HT1080 (cell line): ENCODE measurements around the gene BACH2. TPM values are rescaled to one million over a fixed set of nuclear protein-coding genes. Genes with fewer than 3 reads are reported as not detected.
A peak's percentile ranks its signal among the peaks of the same experiment; 100 is the strongest.
"Not testable (repeated sequence)": the region's sequence is repeated elsewhere in the genome, so short reads cannot be mapped to it uniquely, and the experiment has no call there.

Source experiments
- DNase-seq: peaks from one replicate; pipeline ENCODE4 v3.0.0-alpha.2; 2015; ENCODE audit warnings: low read depth
- total RNA-seq: library from RNA; depleted of rRNA; stranded (reverse); fragments of >200 nt; shearing (Covaris generic); gene quantifications from 2 replicates; pipeline ENCODE4 v1.2.3, GENCODE V29; 2014

Gene BACH2
- total RNA-seq, 1 experiment from 2014 or later, result 0.87 TPM

DNA sequence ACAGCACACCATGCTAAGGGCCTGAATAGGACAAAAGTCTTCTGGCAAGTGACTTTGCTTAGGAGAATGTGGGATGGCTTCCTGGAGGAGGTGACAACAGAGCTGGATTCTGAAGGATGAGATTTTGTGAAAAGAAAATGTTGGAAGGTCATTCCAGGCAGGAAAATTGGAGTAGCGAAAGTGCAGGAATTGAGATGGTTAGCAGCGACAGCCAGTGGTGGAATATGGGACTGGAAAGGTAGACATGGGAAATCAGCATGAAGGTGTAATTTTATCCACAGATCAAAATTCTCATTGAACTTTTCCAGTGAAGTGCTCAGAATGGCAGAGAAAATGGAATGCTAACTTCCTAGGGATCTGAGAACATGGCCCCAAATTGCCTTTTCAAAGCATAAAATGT lies 5.7 kb upstream of the BACH2 start:
- no peak for DNase-seq

DNA sequence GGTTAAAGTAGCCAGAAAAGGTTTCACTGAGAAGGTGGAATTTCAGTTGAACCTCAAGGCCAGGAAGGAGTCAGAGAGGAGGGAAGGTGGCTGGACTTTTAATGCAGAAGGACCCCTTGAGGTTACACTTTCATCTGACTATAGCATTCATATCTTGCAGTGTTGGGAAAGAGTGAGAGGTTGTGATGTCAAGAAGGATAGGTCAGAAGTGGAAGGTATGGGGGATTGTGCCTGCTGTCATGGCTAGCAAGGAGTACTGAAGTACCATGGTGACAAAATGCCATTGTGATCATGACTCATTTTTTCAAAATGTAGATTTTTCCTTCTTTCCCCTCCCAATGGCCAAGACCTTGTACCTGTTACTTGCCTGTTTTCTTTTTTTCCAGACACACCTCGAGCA lies 5.2 kb upstream of the BACH2 start:
- DNase-seq, result no peak

DNA sequence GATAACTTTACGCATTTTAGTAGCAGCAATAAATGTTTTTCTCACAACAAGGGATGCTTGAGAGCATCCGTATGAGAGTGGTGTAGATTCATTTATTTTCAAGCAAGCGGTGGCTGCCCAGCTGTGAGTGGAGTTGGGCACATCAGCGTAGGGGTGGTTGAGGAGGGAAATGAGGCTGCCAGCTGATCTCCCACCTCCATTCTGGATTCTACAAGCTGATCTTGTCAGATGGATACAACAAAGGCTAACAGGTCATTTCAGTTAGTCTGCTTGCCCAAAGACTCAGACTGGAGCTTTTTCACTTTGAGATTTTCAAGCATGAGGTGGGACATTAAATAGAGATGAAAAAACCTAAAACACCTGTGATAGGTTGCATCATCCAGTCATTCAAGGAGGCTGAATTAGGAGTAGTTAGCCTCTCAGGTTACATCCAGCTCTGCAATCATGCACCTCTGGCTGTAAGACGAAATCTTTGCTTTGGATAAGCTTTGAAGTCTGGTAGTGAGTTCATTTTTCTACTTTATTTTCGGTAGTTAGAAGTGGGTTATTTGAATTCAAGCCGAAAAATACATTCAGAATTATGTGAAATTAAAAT lies 1.9 kb upstream of the BACH2 start:
- no peak for DNase-seq

DNA sequence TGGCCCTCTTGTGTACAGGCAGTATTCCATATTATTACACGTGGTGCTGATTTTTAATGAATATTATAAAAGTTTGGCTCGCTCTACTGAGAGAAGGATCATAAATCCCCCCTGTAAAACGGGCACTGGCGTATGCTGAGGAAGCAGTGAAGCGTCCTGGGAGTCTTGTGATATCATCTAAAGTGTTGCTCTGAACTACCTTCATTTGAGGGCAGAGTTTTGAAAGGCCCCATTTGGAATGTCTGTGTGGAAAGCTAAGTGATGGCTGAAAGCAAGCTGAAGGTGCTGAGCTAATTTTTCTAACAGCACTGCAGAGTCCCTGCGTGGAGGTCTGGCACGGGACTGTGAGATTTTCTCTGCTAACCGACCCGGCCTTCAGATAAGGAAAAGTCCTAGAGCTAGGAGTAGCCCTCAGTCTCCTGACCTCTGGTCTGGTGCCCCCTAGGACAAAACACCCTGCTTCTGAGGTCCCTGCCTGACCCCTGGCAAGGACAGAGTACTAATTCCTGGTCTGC lies 1.3 kb upstream of the BACH2 start:
- no peak for DNase-seq

DNA sequence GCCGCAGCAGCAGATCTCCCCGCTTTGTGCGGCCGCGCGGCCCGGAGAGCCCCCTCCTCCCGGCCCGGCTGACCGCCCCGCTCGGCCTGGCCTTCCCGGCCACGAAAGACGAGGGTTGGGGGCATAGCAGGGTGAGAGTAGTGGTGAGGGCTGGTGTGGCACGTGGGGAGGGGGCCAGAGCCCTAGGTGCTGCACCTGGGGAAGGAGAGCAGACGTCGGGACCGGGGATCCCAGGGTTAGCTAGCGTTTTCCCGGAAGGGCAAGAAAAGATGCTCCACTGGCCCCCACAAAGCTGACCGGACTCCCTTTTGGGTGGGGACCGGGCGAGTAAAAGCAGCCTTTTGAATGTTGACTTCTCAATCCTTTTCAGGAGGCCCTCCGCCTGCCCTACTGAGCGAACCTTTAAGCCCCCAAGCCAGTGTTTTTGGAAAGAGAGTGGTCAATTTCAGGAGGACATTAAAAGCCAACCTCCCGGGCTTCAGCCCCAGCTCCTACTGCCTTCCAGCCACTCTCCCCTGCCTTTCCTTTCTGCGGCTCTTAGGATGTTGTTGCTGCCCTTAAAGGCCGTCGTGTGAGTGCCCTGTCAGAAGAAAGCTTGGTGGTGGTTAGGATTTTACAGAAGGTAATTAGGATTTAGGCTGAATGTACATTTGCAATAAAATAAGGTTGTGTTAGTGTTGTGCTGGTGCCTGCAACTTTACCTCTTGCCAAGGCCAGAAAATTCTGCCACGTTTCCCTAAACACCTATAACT lies 648 bp upstream of the BACH2 start:
- DNase-seq, result no peak

DNA sequence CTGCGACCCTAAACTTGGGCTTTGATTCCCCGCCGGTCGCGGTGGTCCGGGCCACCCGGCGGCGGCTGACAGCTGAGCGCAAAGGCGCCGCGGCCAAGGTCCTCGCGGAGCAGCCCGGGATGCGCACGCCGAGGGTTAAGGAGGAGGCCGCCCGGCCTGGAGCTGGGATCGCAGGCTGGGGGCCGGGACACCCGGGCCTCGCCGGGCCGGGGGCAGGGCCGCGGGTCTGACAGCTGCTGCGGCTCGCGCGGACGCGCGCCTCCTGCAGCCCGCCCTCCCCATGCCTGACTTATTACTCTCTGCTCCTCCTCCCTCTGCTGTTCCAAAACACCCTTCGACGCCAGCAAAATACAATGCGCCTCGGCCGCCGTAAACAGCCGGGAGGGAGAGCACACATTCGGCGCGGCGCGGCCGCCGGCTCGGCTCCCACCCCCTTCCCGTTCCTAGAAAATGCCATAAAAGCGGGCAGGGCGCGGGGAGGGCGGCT lies 746 bp downstream of the BACH2 start:
- peak; percentile 62 for DNase-seq

DNA sequence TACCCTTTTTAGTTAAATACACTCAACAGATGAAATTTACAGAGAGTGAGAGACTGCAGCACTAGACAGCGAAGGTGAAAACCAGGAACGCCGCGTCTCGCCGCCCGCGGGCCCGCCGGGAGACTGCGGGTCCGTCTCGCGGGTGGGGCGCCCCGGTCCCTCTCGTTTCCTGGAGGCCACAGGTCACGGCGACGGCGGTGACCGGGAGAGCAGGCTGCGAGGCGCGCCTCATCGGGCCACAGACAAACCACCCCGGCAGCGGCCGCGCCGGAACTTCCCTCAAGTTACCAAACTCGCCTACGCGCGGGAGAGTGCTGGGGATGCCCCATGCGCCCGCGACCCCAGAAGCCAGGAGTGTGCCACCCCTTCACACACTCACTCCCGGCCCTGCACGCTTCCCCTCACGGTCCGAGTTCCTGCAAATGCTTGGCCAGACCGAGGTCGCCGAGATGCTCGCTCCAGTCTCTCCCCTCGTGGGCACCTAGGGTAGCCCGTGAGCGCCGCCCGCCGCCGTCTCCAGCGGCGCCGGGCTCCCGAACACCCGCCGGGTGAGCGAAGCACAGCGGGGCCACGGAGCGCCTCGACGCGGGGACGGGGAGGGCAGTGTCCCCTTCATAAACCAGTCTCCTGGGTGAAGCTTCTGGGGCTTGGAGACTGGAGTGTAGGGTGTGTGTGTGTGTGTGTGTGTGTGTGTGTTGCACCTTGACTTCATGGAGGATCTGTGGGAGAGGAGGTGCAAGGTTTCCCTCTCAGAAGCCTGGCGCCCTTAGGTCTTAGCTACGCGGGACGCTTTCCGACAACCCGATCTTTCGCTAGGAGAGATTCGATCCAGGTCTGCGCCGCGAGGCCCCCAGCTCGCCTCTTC lies 1.4 kb downstream of the BACH2 start:
- DNase-seq, result peak; percentile 21

DNA sequence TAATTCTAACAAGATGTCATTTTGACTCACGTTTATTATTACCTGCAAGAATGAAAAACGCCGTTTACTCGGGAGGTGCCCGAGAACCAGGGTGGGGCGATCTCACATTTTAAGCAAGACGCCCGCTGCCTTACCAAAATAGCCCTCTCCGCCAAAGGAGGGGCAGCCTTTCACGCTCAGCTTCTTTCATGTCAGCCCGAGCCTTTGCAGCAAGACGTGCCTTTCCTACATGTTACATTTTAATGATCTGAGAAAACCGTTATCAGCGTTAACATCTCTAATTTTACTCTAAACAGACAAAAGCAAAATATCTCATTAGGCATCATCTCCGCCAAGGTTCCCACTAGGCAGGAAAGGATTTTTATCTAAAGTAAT lies 2.0 kb downstream of the BACH2 start:
- DNase-seq, result no peak

DNA sequence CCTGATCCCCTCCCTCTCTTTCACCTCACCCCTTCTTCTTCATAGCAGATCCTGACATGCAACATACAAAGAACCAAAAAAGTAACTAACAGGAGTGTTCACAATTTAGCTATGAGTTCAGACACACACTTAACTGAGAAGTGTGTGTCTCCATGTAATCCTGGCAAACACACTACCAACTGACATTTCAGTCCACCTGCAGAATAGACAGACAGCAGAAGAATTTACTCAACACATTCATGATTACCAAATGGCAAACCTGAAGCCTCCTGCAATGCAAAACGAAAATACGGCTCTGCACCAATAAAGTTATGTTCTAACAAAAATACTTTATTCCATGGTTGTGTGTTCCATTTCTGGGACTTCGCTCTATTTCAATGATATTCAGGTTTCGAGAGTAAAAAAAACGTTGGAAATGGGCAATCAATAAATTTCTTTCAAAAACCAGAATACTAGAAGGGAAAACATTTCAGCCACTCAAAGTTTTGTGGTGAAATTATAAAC lies 2.6 kb downstream of the BACH2 start:
- DNase-seq, result no peak

DNA sequence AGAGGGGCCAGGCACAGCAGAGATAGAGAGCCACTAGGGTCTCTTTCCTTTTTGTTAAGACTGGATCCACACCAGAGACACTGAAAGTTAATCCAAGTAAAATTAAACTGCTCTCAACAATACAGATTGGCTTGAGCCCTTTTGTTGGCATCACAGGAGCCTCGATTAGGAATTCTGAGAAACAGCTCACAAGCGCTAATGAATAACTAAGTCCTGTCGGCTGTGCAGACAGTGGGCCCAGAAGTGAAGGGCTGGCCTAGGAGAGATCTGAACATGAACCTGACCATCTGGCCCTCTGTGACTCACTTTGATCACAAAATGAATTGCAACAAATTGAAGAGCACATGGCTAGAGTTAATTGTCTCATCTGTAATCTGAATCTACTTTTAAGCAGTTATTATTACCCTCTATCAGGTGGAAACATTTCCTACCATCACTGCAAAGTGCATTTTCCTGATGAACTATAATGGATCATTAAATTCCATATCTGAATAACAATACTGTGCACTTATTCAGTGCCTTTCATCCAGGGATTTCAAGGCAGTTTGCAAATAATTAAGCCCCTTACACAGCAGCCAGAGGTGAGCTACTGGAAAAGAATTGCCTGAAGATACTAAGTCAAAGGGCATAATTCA lies 3.2 kb downstream of the BACH2 start:
- no peak for DNase-seq

DNA sequence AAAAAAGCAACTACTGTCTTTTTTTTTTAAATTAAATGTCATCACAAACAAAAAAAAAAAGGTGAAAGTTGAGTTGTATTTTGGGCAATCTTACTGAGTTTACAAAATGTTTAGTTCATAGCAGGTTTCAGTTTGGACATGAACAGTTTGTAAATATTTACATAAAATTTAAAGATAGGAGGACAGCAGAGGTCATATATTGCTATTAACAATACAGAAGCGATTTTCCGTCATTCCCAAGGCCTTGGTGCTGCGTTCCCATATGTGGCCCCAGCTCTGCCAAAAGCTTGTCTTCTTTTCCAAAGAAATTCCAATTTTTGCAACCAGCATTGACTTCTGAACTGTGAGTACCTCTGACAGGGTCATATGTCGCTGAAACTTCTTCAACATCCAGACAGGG lies 5.1 kb downstream of the BACH2 start:
- no peak for DNase-seq

DNA sequence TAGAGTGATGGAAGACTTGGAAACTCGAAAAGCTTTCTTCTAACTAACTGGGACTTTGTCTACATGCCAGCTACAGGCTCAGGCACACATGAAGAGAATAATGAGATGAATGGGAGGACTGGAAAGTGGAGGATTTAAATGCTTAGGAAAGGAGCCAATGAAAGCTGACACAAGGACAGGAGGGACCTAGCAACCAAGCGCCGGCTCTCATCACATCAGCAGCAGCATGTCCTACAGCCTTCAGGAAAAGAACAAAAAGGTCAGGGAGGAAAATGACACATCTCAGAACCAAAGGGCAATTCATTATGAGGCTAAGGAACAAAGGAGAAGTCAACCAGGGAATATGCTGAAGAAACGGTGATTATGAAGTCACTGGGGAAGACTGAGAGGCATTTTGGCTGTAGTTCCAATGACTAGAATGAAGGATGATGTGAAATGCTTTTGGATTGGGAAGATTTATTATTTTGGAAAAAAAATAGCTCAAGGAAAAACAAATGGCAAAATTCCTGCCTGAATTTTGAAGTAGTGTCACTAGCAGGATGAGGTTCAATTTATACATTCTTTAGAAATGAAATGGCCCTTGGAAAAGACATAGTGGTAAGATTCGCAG lies 5.7 kb downstream of the BACH2 start:
- DNase-seq, result no peak

DNA sequence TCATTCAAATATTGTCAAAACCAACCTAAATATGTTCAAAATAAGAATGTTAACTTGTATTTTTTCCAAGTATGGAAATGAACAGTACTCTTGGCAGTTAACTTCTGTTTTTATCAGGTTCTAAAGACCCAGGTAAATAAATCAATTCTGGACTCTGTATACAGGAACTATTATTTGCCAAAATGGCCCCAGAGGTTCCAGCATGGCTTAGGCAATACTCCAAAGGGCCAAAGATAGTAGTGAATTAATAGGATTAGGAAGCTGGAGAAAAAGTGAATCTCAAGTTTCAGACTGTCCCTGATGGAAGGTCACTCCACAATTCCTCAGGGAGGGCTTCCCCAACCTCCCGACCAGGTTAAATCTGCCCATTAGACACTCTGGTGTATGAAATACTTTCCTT lies 6.7 kb downstream of the BACH2 start:
- no peak for DNase-seq

DNA sequence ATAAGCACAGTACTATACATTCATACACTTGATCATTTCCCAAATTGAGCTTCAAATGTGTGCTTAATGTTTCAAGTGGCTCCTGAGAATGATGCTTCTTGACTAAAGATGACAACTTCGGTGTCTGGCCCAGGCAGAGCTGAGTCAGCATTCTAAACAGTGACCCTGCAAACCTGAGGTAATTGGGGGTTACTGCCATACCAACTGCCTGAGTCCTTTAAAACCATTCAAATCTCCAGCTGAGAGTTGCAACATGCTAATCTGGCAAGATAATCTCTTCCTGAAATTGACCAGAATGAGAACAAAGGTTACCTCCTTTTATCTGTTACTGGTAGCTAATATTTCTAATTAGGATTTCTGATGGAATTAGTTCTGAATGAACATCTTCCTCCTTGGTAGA lies 8.2 kb downstream of the BACH2 start:
- no peak for DNase-seq

DNA sequence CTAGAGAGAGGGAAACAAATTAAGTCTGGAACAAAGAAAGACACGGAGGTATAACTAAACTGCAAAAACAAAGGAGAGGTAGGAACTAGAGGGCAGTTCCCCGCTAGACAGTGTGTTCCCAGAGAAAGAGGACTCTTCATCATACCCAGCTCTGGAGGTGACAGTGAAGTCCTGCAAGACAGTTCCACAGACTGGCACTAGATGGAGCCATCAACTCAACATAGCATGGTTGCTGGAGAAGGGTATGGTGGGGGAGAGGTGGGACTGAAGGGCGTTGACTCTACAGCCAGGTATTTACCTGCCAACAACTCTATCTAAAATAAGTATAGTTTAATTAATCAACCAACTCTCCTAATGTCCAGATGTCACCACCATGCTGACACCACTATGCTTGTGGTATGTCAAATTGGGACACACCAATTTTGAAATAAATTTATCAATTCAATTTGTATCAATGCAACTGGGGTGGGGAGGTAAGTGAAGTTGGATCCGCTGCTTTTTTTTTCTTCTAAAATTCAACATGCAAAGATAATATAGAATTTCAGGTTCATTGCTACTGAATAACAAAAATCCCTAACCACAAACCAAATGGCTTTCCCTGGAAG lies 9.7 kb downstream of the BACH2 start:
- peak; percentile 59 for DNase-seq

DNA sequence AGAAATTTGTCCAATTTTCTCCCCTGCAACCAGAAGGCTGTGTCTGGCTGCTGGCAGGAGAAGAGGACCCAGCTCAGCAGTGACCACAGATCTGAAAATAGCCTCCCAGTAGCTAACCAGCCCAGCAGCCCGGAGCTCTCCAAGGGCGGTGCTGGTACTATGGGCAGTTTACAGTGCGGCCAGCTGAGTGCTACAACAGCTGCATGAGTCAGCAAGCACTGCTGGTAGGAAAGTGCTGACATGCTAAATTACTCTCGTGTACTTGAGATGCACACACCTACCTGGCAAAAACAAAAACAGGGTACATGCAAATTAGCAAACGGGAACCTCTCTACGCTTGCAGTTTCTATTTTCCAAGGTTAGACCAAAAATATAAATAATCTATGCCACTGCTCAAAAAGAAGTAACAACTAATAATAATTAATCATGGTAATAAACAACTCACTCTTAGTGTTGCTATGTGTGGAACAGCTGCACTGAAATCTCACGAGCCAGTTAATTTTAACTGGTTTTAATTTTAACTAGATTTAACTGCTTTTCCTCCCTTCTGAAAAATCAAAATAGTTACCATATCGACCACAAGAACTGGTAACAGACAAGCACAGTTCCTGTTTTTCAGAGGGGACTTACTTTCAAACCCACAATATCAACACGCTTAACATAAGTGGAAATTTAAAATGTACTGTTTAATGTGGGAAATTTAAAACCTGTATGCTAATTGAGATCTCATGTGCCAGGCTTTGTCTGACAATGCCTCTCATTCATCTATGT lies 10.8 kb downstream of the BACH2 start:
- DNase-seq, result peak; percentile 93

DNA sequence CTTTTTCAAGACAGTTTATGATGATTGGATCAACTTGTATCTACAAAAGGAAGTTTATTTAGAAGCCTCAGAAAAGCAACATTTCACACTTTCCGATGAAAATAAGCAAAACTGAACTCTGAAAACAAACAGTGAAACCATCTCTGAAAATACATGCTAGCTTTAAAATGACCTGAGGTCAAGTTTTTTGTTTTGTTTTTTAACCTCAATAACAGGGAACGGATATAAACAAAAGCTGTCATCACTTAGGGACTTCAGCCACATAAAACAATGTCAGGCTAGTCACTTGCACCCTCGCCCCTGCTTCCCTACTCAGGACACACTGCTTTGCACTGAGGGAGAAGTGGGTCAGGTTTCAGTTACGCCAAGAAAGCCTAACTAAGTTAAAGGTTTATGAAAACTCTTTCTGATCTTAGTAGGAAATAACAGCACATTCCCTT lies 11.6 kb downstream of the BACH2 start:
- no peak for DNase-seq

DNA sequence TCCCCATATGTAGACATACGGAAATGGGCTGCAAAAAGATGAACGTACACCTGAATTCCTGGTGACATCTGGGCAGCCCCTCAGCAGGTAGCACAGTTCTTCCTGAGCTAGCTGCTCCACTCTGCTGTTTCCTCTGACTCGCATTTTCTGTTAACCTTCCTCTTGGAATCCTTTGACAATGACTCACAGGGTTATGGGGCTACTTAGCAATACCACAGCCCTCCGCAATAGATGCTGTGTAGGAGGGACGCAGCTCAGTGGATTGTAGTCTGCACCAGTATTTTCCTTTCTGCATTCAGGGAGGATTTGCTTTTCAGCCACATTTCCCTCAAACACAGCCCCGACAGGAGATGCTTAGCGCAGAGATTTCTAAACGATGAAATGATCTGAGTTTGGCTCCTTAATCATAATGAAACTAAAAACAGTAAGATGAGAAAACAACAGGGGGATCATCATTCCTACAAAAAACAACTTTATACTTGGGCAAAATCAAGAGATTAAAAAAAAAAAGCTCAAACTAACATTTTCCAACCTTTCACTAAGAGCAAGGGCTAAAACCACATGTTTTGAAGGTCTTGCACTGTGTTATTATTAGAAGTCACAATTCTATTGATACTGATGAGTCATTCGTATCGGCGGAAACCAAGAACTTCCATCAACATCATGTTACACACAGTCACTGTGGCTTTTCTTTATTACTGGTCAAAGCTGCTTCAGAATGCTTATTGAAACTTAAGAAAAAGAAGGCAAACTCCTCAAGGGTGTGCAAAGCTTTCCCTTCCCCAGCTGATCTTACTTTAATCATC lies 12.2 kb downstream of the BACH2 start:
- peak; percentile 93 for DNase-seq

DNA sequence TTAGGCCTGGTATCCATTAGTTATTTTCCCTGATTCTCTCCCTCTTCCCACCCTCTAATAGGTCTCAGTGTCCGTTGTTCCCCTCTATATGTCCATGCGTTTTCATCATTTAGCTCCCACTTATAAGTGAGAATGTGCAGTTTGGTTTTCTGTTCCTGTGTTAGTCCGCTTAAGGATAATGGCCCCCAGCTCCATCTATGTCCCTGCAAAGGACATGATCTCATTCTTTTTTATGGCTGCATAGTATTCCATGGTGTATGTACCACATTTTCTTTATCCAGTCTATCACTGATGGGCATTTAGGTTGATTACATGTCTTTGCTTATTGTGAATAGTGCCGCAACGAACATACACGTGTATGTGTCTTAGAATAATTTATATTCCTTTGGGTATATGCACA lies 14.4 kb downstream of the BACH2 start:
- DNase-seq, result not testable (repeated sequence)
